Mucosa of descending colon (tissue), 3 donors: Measurements from ENCODE around the gene MEPCE. TPM values are rescaled to one million over a fixed set of nuclear protein-coding genes. Genes with fewer than 3 reads are reported as not detected.

Experiments
- ATAC-seq: fragments of 200-7000 bp; cut with Tn5 transposase; one replicate; pipeline ENCODE4 v1.9.1; 2020; ENCODE audit warnings: mild to moderate bottlenecking, moderate library complexity
- DNase-seq, 3 donors: peaks; one replicate each; pipeline ENCODE4 v3.0.0-alpha.2; 2020
- H3K36me3 ChIP-seq: fragments of 200-600 bp; one replicate; pipeline ENCODE4 v1.8.0; 2021; ENCODE audit warnings: low read depth, mild to moderate bottlenecking
- H3K4me1 ChIP-seq: fragments of 200-600 bp; one replicate; pipeline ENCODE4 v1.8.0; 2021; ENCODE audit warnings: low read depth, mild to moderate bottlenecking
- H3K4me3 ChIP-seq: fragments of 200-600 bp; one replicate; pipeline ENCODE4 v1.8.0; 2021; ENCODE audit warnings: mild to moderate bottlenecking
- H3K9me3 ChIP-seq: fragments of 200-600 bp; one replicate; pipeline ENCODE4 v1.8.0; 2021; ENCODE audit warnings: mild to moderate bottlenecking
- CTCF ChIP-seq: fragments of 200-600 bp; IDR thresholded peaks from one replicate; pipeline ENCODE4 v1.8.0; 2022; ENCODE audit warnings: antibody characterized with exemption, mild to moderate bottlenecking
- intact Hi-C, 2 donors: fragments of 100-400 bp; cut with DNase I in 1 of 2; cut with micrococcal nuclease in 1 of 2; formaldehyde crosslinking; loops; one replicate each; pipeline versions ENCODE4 v1.11.0 to v1.11.1; 2022; cut with DNase I, micrococcal nuclease
- total RNA-seq, 3 donors: library from RNA; stranded (reverse); fragmentation: NEBNext Ultra II Directional in 2 of 3; extraction: Animal tissue kit (Norgen Biotek cat#: 25700) in 2 of 3; gene quantifications; one replicate each; pipeline versions ENCODE4 v1.2.1 to v1.2.4, GENCODE V29; 2021 to 2023
- donor health status: DM: no; HTN: no; CAD: no; lungs with moderate emphysema.
- donor health status: DM: no; HTN: no; CAD: no.
- donor health status: DM: no; HTN: yes; CAD: no.

Gene MEPCE
- total RNA-seq, 3 donors from 2014 or later: 29.3 to 46.8 (median 35.2) TPM

DNA sequence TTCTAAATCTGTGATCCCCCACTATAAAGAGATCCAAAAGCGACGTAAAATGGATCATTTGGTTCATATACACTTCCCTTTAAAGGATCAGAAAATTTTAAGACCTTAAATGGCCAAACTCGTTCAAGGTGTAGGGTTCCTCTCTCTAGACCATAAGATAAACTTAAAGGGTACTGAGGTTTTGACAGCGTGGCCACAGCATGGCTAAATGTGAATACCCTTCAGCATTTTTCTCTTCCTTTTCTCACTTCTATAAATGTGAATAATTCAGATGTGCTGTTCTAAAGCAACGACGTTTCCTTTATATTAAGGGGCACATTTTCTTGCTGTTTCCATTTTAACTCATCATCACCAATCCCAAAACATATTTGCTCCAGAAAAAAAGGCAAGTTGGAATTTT, 6.3 kb upstream of the MEPCE start:
- Histone ChIP-seq H3K36me3 (no peaks in the 10 kb centered on the region), H3K9me3 (no peaks in the 10 kb centered on the region), H3K4me1 (peaks cover 7% of the 10 kb centered on the region), H3K4me3 (no peak overlapping the region)
- intact Hi-C loops: no loop called here
- DNase-seq (no peak), ATAC-seq (no peak)
- TF ChIP-seq CTCF: no peak

GRCh38 chr7:100425347-100425746, 4.3 kb upstream of the MEPCE start:
- Histone ChIP-seq H3K36me3 (peaks cover 4% of the 10 kb centered on the region), H3K4me1 (peaks cover 8% of the 10 kb centered on the region), H3K4me3 (no peak overlapping the region), H3K9me3 (no peaks in the 10 kb centered on the region)
- intact Hi-C loops: loop anchor here in 1 of 2 donors (5.0 kb wide), 1 partner anchor 293 kb away; no protein-coding TSS in a partner anchor
- no peak for TF ChIP-seq CTCF
- DNase-seq: no peak
- ATAC-seq: no peak

- no peak for ATAC-seq
- Histone ChIP-seq H3K36me3 (peaks cover 4% of the 10 kb centered on the region), H3K9me3 (no peaks in the 10 kb centered on the region), H3K4me3 (no peak overlapping the region), H3K4me1 (peaks cover 19% of the 10 kb centered on the region)
- intact Hi-C loops: loop anchor here in 1 of 2 donors (5.0 kb wide), 1 partner anchor 294 kb away; no protein-coding TSS in a partner anchor
- DNase-seq: no peak
- TF ChIP-seq CTCF: no peak
Measured at GRCh38 chr7:100426516-100426915, 3.1 kb upstream of the MEPCE start.

DNA sequence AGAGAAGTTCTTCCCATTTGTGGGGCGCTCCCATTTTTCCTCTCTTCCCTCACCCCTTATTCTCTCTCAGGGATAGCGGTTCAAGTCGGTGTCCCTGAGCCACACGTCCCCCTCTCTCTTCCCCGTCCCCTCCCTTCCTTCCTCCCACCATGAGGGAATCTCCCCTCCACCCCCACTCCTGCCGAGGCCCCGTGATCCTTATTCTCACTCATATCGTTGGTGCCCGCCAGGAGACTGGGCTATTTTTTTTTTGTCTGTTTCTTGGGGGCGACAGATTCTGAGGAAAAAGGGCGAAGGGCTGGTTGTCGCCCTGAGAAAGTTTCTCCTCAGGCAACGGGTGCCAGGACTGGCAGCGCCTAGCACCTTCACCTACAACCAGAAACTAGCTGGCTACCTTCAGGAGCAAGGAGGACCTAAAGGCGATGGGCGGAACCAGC, 1.9 kb upstream of the MEPCE start:
- DNase-seq: no peak
- Histone ChIP-seq H3K4me3 (no peak overlapping the region), H3K9me3 (no peaks in the 10 kb centered on the region), H3K36me3 (peaks cover 7% of the 10 kb centered on the region), H3K4me1 (peaks cover 24% of the 10 kb centered on the region)
- intact Hi-C loops: loop anchor here in 1 of 2 donors (5.0 kb wide), 1 partner anchor 295 kb away; no protein-coding TSS in a partner anchor
- TF ChIP-seq CTCF: no peak
- ATAC-seq: no peak

GRCh38 chr7:100428199-100428966, 1.2 kb upstream of the MEPCE start, which contains the start of gene ZCWPW1:
ZCWPW1 (minus strand) TSS chr7:100428703; CDS start chr7:100420649, 8,054 bp downstream.
- ATAC-seq: peak; percentile 74
- peak within 1 kb of the TSS; percentile 75 for H3K4me3 ChIP-seq
- no peak for TF ChIP-seq CTCF
- no peaks in the 10 kb centered on the region for H3K9me3 ChIP-seq
- peaks cover 26% of the 10 kb centered on the region for H3K4me1 ChIP-seq
- intact Hi-C loops: loop anchor here in 1 of 2 donors (5.0 kb wide), 1 partner anchor 296 kb away; no protein-coding TSS in a partner anchor
- DNase-seq: peak; percentile 96 to 99 (median 98)
- H3K36me3 ChIP-seq: peaks cover 7% of the 10 kb centered on the region
